CD4-positive, alpha-beta T cell treated with Interleukin-6 for 4 hours (primary cell): ENCODE data around the gene HIVEP3.

Source experiments
- DNase-seq: peaks from one replicate; pipeline ENCODE4 v3.0.0-alpha.2; 2020; ENCODE audit warnings: mixed read lengths

The HIVEP3 gene

GRCh38 chr1:41504114-41505035, 414.3 kb downstream of the HIVEP3 start:
- no peak for DNase-seq

DNA sequence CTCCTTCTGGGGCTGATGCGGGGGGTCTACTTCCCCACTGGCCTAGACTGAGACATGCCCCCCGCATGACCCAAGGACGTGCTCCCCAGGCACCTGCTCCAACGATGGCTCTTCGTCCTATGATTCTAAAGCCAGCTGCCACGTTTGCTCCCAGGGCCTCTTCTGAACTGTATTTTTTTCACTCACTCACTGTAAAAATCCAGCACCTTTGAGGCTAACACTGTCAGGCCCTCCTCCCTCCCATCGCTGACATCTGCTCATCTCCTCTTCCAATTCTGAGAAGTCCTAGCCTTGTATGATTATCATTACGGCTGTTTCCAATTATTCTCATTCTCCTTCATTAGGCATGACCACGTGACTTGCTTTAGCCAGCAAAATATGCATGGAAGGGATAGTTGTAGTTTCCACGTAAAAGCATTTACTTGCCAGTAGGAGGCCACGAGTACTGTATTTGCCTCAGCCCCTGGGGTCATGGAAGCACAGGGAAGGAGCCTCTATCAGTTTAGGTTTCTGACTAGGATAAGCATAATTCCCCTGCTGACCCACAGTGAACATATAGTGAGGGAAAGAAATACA, 415.1 kb downstream of the HIVEP3 start:
- DNase-seq = no peak

DNA sequence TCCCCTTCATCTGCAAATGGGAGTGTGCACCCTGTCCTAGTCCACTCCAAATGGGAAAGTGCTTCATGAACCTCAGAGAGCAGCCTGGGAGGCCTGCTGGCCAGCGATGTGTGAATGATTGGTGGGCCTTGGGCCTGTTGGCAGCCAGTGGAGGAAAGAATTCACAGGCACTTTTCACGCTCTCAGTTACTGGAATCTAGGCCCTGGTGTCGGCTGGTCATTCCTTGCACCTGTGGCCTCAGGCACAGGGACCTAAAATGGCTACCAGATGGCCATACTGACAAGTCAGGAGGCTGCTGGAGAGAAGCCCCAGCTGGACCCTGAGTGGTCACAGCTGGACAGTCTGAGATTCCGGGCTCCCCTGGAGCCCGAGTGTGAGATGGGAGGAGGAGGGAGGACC, 415.8 kb downstream of the HIVEP3 start:
- DNase-seq = no peak

GRCh38 chr1:41501581-41501980, 417.1 kb downstream of the HIVEP3 start:
- no peak for DNase-seq

DNA sequence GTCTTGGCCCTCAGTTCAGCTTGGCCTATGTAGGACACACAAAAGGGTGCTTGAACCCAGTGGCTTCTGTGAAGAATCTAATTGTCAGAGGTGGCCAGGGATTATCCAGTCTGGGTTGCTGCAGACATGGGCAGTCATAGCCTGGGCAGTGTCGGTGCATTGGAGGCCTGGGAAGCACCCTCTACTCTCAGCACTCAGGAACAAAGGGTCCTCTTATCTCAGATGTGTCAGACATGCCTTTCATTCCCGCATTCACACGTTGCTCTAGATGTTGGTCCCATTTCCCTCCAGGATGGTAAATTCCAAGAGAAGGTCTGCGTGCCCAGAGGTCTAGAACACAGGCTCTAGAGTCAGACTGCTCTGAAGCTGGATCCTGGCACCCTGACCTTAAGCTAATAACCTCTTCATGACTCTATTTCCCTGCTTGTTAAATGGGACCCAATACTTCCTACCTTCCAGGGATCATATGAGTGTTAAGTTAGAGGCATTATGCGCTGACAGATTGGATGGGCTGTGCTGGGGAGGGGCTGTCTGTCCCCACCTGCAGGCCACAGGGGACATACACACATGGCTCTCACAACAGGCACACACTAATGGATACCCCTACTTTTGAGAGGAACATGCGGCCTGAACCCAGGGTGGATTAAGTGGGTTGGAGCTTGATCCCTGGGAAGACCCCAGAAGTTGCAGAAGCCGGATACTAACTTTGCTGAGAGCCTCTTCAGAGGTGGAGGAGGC, 417.8 kb downstream of the HIVEP3 start:
- DNase-seq = no peak

GRCh38 chr1:41500378-41500777, 418.3 kb downstream of the HIVEP3 start:
- no peak for DNase-seq

DNA sequence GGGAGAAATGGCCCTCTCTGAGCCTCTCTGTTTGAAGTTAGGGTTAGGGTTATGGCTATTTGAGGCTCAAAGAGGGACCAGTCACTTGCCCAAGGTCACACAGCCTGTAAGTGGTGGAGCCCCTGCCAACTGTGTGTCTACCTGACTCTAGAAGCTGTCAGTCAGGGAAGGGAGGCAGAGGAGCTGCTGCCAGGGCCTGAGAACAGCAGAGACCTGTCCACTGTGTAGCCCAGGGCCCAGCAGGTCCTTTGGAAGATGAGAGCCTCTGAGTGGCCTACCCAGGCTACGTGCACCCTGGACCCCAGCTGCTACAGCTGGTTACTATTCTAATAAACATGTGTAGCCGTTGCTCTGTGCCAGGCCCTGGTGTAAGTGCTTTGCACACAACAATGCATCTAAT, 419.1 kb downstream of the HIVEP3 start:
- DNase-seq = no peak

GRCh38 chr1:41498804-41499203, 419.9 kb downstream of the HIVEP3 start:
- DNase-seq = no peak

DNA sequence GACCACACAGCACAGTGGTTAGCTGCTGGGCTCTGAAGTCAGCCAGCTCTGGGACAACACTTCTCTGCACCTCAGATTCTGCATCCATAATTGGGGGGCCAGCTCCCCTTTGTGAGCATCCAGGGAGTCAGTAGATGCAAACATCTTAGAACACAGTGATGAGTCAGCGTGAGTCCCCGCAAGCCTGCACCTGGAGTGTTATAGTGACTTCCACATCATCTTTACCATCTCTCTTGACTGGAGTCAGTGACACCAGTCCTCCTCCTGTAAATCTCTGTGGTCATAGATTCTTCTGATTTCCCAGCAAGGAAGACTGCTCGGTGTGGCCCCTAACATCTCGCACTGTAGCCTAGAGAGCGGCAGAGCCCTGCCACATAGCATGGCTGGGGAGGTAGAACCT, 420.3 kb downstream of the HIVEP3 start:
- DNase-seq = no peak

GRCh38 chr1:41497461-41498030, 421.2 kb downstream of the HIVEP3 start:
- no peak for DNase-seq

DNA sequence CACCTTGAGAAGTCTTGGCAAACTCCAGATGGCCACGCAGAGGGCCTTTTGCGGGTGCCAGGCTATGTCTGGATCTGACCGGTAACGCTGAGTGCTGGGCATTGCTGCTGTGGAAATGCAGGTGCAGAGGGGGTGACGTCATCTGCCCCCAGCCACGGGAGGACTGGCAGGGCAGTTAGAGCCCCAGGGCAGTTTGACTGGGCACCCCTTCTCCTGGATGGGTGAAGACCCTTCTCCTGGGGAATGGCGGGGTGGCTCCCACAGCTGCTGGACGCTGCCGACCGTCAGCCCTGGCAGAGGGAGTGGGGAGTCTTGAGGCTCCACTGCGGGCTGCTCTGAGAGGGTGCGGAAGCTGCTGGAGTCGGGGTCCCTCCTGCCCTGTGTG, 421.7 kb downstream of the HIVEP3 start:
- DNase-seq = no peak

DNA sequence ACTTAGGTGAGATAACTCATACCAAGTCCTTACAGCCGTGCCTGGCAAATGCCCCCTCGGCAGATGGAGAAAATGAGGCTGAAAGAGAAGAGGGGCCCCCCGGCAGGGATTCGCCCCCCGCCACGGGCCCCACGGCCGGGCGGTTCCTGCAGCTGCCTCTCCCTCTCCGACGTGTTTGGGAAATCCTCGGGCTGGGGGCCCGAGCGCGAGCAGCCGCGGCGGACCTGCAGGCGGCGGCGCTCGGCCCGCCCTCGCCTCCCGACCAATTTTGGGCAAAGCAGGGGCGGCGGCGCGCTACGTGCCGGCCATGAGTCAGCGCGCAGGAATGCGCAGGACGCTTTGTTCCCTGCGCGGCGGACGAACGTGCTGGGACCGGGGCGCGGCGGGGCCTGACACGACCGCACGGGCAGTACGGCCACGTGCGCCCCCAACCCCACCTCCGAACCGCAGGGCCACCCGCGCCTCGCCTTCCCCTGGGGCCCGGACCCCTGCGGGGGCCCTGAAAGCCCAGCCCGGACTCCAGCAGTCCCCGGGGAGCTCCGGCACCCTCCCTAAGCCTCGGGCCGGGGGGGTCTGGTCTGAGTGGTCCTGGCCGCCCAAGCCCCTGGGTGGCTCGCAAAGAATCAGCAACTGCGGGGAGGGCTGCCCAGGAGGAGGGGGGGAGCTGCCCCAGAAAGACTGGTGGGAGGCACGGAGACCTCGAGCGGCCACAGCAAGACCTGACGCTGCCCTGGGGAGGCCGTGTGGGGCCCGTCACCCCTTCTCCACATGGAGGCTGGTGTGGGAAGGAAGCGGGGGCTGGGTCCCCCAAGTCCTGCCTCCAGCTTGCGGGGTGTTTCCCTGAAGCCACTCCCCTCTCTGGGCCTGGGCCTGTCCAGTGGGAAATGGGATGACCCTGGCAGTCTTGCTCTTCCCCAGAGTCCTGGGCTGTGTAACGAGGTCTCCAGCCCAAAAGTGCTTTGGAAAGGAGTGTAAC, 422.4 kb downstream of the HIVEP3 start:
- DNase-seq = no peak

DNA sequence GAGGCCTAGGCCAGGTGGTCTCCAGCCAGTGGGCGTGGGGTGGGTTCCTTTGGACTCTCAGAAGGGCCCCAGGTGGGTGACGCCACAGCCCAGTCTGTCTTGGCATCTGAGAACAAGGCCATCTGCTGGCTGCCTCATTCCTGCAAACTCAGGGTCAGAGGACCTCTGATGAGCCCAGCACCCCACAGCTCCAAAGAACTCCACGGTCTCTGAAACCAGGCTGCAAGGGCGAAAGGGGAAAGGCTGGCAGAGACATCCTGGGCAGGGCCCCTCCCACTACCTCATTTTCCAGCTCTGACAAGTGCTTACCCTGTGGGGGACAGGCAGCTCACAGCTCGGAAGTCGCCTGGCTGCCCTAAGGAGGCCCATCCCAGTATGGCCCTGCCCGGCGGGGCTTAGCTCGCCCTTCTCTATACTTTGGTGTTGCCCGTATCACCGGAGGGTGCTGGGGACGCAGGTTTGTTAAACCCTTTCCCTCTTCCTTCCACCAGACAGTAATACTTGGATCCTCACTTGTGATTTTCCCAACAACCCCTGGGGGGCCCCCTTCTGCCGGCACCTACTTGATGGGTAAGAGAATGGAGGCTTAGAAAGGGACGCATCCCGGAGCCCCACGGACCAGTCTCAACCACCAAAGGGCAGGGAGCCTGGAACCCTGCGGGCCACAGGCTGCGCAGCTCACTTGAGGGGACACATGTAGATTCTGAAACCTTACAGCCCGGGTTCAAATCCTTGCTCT, 423.3 kb downstream of the HIVEP3 start:
- no peak for DNase-seq

DNA sequence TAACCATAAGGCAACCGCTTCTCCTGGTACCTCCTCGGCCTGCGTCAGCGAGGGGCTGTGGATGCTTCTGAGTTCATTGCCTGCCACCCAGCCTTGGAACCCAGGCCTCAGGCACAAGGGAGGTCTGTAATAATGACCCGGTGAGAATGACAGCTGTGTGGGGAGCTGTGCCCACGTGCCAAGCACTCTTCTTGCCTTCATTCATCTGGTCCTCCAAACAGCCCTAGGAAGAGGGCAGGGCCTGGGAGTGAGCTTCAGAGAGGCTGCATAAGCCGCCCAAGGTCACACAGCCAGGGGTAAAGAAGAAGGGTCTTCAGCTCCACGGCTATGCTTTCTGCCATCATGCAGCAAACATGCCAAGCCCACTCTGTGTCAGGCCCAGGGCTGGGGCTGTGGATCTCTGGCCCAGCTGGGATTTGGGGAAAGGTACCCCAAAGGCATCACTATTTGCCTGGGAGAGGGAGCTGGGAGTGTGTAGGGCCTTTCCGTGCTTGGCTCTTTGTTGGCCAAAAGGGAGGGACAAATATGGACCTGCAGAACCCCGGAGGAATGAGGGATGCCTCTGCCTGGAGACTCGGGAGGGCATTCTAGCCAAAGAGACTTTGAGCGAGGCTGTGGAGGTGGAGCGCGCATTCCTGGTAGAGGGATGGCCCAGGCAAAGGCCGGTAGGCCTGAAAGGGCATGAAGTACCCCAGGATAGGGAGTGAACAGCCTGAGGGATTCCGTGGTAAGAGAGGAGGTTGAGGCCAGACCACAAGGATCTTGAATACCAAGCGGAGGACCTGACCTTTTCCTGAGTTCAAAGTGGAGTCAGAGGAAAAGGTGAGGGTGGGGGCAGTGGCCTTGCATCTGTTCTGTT, 424.1 kb downstream of the HIVEP3 start:
- DNase-seq = no peak

GRCh38 chr1:41493626-41494350, 424.9 kb downstream of the HIVEP3 start:
- no peak for DNase-seq

GRCh38 chr1:41493117-41493536, 425.6 kb downstream of the HIVEP3 start:
- DNase-seq = no peak

DNA sequence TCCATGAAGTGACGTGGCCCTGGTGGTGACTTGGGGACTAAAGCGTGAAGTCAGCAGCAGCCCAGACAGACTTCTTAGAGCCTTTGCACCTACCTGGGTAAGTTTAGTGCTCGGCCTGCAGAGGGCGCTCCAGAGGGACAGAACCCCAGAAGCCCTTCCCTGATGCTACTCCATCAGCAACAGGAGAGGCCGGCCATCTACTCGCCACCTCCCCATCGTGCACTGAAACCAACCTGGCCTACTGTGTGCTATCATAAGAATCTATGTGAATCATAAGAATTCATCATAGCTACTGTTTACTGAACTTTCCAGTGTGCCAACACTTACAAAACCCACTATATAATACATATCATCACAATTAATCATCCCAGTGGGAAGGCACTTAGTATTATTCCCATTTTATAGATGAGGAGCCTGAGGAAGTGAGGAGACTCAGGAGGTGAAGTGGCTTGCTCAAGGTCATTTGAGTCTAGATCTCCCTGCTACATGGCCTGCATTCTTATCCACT, 426.3 kb downstream of the HIVEP3 start:
- DNase-seq = peak; percentile 17

GRCh38 chr1:41490911-41491310, 427.8 kb downstream of the HIVEP3 start:
- no peak for DNase-seq

DNA sequence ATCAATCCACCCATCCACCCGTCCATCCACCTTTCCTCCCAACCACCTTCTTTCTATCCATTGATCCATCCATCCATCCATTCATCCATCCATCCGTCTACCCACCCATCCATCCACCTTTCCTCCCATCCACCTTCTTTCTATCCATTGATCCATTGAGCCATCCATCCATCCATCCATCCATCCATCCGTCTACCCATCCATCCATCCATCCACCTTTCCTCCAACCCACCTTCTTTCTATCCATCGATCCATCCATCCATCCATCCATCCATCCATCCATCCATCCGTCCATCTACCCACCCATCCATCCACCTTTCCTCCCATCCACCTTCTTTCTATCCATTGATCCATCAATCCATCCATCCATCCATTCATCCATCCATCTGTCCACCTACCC, 429.2 kb downstream of the HIVEP3 start:
- no peak for DNase-seq
